Embryonic facial prominence (tissue), 1 donor: ENCODE measurements around the gene CDK11A.
"Not testable (repeated sequence)": the region's sequence is repeated elsewhere in the genome, so short reads cannot be mapped to it uniquely, and the experiment has no call there.

ENCODE experiments used
- DNase-seq: peaks from one replicate; pipeline ENCODE4 v3.0.0-alpha.2; 2016; ENCODE audit errors: extremely low spot score

CDK11A gene

DNA sequence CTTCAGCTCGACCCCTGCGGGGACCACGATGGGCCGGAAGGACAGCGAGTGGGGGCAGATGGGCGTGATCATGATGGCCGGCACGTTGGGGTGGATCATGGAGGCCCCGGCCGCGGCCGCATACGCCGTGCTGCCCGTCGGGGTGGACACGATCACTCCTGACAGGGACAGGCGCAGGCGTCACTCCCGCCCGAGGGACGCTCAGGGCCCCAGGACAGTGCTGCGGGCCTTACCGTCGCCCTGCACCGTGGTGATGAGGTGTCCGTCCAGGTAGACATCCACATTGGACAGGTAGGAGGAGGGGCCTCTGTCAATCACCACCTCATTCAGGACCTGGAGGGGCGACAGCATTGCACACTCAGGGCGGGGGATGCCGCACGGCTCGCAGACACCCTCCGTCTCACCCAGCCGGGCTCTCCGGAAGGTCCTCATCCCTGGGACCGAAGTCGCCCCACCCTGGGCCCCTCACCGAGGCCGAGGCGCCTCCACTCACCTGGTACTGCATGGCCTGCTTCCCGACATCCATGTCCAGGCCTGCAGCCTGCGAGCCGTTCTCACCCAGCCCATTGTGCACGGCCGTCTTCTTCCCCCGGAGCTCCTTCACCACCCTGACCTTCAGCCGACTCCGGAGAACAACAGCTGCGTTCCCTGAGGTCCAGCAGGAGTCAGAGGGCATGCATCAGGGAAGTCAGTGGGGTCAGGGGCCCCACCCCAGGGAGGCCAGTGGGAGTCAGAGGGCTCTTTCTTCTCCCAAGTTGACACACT is 30.1 kb upstream of the CDK11A start:
- no peak for DNase-seq

- no peak for DNase-seq
These were observed 29.4 kb upstream of the CDK11A start for GRCh38 chr1:1753607-1754005.

DNA sequence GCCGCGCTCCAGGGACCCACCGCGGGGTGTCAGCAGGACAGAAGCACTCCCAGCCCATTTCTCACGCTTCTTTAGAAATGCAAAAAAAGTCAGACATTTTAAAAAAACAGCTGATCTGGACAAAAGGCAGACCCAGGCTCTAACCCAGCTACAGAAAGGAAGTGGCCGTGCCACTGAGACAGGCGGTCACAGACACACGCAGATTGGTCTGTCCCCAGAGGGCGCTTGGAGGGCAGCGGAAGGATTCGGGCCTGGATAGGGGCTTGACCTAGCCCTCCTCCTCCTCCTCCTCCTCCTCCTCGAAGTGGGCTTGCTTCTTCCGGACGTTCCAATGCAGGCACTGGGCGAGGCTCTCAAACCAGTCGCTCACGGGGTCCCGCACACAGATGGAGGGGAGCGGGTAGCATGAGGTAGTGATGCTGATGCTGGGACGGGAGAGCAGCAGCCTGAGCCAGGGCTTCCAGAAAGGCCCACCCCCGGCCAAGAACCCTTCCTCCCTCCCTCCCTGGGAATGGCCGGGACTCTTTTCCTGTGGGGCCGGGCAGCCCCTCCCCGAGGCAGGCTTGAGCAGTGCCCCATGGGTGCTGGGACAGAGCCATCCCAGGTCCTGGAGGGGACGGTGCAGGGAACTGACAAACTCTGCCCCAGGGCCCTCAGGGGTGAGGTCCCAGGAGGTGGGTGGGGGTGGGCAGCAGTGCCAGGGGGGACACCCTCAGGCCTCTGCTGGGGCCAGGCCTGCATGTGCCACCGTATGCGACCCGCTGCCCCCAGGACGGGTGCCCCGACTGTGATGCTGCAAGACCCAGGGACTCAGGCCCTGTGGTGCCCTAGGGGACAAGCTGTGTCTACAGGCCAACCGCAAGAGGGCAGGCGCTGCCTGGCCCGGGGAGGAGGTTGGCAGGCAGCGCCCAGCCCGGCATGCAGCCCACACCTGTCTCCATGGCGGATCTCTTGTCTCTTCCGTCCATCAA is 28.8 kb upstream of the CDK11A start:
- no peak for DNase-seq

- DNase-seq: no peak
These were observed 28.0 kb upstream of the CDK11A start for GRCh38 chr1:1752190-1752589.

DNA sequence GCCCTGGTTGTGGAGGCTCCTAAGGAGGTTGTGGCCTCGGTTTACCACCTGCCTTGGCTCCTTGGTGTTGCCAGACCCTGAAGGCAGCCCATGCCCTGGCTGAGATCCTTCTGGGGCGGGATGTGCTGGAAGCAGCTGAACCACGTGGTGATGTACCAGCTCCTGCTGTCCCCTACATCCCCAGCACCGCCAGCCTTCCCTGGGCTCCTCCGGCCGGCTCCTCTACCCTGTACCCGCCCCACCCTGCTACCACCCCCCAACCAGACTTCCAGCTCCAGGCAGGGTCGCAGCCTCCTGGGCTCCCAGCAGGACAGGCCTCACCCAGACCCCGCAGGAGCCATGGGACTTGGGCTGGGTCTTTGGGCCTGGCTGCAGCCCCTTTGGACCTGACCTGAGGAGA is 25.8 kb upstream of the CDK11A start:
- not testable (repeated sequence) for DNase-seq

- DNase-seq: no peak
These were observed 24.6 kb upstream of the CDK11A start for GRCh38 chr1:1748686-1749321.

DNA sequence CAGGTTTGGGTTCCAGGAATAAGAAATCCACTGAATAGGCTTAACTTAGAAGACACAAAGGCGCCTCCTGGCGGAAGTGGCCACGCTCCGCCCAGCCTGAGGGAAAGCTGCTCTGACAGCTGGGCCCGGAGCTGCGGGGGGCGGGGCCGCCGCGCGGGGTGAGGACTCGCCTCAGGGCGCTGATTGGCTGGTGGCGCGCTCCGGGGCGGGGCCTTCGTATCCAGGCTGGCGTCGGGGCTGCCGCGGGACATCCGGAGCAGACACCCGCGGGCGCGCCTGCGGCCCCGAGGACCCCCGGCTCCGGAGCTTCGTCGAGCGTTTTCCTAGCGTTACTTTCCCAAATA is 22.4 kb upstream of the CDK11A start:
- not testable (repeated sequence) for DNase-seq

GRCh38 chr1:1745651-1746565 is 21.8 kb upstream of the CDK11A start:
- DNase-seq: peak; percentile 31

- not testable (repeated sequence) for DNase-seq
These were observed 18.4 kb upstream of the CDK11A start for GRCh38 chr1:1742529-1742928.

GRCh38 chr1:1741013-1741412 is 16.9 kb upstream of the CDK11A start:
- not testable (repeated sequence) for DNase-seq

DNA sequence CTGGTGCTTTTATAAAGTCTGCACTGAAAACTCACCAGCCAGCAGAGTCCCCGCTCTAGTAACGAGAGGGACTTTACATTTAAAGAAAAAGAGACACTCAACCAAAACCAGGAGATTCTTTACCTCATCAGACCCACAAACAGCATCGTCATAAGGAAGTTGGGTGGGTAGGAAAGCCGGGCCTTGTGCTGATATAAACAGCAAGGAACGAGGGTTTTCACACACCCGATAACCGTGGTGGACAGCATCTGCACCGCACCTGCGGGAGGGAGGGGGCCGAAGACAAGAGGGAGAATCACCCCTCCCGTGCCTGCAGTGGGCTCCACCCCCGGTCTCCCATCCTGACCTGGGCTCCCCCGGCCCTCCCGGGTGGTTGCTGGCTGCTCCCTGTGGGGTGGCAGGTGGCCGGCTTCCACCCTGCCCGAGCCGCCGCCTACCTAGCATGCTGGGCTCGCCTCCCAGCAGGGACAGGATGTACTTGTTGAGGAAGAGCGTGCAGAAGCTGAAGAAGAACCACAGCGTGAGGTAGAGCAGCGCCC is 14.7 kb upstream of the CDK11A start:
- not testable (repeated sequence) for DNase-seq

- DNase-seq: not testable (repeated sequence)
These were observed 13.8 kb upstream of the CDK11A start for GRCh38 chr1:1737675-1738590.

DNA sequence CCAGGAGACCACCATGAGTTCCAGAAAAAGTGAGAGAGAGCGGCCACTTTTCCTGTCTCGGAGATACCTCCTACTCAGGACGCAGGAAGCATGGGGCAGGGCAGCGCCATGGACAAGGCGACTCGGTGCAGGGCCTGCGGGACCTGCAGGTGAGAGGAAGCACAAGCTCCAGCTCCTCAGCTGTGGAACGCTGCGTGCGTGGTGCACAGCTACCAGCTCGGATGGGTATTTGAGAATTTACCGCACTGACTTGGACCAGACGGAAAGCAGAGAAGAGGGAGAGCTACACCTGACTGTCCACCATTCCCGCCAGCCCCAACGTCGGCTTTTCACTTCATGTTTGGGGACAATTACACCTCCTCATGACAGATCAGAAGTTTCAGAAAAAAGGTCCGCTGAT is 8.2 kb upstream of the CDK11A start:
- no peak for DNase-seq

DNA sequence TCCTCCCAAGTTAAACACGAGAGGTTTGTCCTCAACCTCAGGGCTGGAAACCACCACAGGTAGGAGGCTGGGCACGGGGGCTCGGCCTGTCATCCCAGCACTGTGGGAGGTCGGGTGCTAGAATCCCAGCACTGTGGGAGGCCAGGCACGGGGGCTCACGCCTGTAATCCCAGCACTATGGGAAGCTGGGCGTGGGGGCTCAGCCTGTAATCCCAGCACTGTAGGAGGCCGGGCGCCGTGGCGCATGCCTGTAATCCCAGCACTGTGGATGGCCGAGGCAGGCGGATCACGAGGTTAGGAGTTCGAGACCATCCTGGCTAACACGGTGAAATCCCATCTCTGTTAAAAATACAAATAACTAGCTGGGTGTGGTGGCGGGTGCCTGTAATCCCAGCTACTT is 6.7 kb upstream of the CDK11A start:
- DNase-seq: no peak

- DNase-seq: not testable (repeated sequence)
These were observed 6.1 kb upstream of the CDK11A start for GRCh38 chr1:1730230-1730629.

GRCh38 chr1:1729116-1729816 is 5.1 kb upstream of the CDK11A start:
- DNase-seq: not testable (repeated sequence)

DNA sequence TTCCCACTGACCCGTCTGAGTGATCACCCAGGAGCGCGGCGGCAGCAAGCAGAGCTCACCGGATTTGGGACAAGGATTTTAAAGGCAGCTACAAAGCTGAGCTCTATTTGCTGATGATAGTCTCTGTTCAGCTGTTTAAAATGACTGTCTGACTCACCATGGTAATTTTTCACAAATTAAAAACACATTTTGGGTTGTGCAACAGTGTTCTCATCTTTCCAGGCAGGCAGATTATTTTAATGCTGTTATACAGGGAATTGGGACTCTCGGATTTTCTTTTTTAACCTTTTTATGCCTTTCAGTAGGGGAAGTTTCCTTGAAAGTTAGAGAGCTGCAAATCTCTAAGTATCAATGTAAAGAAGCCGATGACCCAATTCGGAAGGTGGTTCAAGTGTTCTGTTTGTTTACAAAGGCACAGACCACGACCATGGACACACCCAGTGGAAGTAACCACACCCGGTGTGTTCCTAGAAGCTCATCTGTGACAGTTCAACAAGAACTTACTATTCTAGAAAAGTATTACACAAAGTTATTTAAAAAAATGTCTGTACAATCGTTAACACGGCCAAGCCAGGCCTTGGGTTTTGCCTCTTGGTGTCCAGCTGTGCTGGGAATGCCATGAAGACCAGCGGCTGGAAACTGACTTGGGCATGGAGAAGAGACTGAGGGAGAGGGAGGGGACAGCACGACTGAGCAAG is 4.3 kb upstream of the CDK11A start:
- not testable (repeated sequence) for DNase-seq

- not testable (repeated sequence) for DNase-seq
These were observed 3.0 kb upstream of the CDK11A start for GRCh38 chr1:1727131-1727651.
